ENCODE measurements around the gene ZP3. TPM values are rescaled to one million over a fixed set of nuclear protein-coding genes. Genes with fewer than 3 reads are reported as not detected.
"Not testable (repeated sequence)": the region's sequence is repeated elsewhere in the genome, so short reads cannot be mapped to it uniquely, and the experiment has no call there.

ZP3 gene
- total RNA-seq, 2 experiments from 2014 or later, result 6.7 to 9.3 TPM

DNA sequence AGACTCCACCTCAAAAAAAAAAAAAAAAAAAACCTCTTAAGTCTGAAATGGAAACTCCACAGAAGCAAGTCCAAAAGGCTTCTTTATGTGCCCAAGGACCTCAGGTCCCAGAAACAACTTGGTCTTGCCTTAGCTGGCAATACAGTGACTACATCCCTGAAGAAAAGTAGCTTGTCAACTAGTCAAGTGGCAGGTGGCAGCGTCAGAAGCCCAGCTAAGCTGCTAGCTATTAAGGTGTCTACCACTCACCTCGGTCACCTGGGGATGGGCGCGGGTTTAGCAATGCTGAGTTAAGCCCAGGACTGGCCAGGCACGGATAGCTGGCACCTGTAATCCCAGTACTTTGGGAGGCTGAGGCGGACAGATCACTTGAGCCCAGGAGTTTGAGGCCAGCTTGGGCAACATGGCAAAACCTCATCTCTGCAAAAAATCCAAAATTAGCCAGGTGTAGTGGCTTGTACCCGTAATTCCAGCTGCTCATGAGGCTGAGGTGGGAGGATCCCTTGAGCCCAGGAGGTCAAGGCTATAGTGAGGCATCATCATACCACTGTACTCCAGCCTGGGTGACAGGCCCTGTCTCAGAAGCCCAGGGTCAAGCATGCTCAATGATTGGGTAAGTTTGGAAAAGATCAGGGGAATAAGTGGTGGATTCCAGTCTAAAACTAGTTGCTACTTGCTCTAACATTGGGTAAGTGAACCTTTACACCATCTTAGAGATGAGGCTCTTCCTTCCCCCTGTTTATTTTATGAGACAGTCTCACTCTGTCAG is 14.6 kb downstream of the ZP3 start:
- H3K9me3 Mint-ChIP-seq; H3K4me1 Mint-ChIP-seq; DNase-seq; H3K36me3 Mint-ChIP-seq (ENCODE audit: low read depth); H3K4me3 Mint-ChIP-seq; H3K27me3 Mint-ChIP-seq; POLR2A ChIA-PET; H3K27ac Mint-ChIP-seq: not testable (repeated sequence)
- CTCF ChIA-PET, result interaction anchor here (0.6 kb wide), 1 partner anchor 574 kb away, joined by 3 read pairs; no protein-coding TSS in a partner anchor

DNA sequence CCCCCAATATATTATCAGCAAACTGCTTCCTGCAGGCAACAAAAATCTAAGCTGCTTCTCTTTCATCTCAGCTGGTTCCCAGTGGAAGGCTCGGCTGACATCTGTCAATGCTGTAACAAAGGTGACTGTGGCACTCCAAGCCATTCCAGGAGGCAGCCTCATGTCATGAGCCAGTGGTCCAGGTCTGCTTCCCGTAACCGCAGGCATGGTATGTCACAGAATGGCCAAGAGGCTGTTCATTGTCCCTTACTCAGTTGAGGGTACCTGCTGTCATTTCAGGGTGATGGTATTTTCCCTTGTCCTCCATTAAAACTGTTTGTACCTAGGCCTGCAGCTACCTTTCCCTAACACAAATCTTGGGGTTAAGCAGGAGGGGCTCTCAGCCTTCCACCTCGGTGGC is 15.7 kb downstream of the ZP3 start:
- H3K27ac Mint-ChIP-seq; H3K4me3 Mint-ChIP-seq; POLR2A ChIA-PET; CTCF ChIA-PET; H3K9me3 Mint-ChIP-seq; DNase-seq; H3K27me3 Mint-ChIP-seq; H3K36me3 Mint-ChIP-seq (ENCODE audit: low read depth): not testable (repeated sequence)
- peaks cover 12% of the 10 kb centered on the region for H3K4me1 Mint-ChIP-seq

DNA sequence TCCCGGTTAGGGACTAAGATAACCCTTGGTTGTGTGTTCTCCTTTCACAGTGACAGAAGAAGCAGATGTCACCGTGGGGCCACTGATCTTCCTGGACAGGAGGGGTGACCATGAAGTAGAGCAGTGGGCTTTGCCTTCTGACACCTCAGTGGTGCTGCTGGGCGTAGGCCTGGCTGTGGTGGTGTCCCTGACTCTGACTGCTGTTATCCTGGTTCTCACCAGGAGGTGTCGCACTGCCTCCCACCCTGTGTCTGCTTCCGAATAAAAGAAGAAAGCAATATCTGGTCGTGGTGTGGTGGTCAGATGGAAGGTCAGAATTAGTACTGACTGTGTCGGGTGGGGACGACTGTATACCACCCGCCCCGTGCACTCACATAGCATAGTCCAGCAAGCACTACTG is 17.0 kb downstream of the ZP3 start:
- H3K27ac Mint-ChIP-seq; POLR2A ChIA-PET; H3K9me3 Mint-ChIP-seq; H3K4me3 Mint-ChIP-seq; H3K36me3 Mint-ChIP-seq (ENCODE audit: low read depth); CTCF ChIA-PET; DNase-seq; H3K27me3 Mint-ChIP-seq: not testable (repeated sequence)
- peaks cover 14% of the 10 kb centered on the region for H3K4me1 Mint-ChIP-seq

DNA sequence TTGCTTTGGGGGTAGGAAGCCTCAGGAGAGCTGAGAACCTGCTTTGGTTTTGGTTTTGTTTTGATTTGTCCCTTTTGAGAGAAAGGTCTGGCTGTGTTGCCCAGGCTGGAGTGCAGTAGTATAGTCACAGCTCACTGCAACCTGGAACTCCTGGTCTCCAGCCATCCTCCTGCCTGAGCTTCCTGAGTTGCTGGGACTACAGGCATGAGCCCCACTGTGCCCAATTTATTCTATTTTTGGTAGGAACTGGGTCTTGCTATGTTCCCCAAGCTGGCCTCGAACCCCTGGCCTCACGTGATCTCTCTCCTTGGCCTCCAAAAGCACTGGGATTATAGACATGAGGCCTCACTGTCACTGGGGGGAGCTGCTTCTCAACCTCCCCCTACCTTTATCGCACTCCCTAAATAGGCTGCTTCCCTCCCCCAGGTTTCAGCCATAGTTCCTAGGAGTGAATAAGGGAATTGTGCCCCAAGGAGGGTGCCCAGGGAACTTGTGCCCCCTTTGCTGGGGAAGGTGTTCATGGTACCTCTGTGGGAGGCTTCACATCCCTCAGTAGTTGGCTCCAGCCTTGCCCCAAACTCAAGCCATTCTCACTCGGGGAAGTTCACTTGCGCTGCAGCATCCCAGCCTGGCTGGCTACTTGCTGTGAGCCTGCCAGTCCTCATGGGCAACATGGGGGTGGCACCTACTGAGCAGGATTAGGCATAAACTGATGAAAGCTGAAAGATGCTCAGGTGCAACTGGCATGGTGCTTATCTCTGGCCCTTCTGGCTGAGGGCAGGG is 18.1 kb downstream of the ZP3 start:
- POLR2A ChIA-PET; H3K9me3 Mint-ChIP-seq; CTCF ChIA-PET; H3K36me3 Mint-ChIP-seq (ENCODE audit: low read depth); DNase-seq; H3K4me3 Mint-ChIP-seq; H3K27me3 Mint-ChIP-seq; H3K27ac Mint-ChIP-seq: not testable (repeated sequence)
- peaks cover 14% of the 10 kb centered on the region for H3K4me1 Mint-ChIP-seq

DNA sequence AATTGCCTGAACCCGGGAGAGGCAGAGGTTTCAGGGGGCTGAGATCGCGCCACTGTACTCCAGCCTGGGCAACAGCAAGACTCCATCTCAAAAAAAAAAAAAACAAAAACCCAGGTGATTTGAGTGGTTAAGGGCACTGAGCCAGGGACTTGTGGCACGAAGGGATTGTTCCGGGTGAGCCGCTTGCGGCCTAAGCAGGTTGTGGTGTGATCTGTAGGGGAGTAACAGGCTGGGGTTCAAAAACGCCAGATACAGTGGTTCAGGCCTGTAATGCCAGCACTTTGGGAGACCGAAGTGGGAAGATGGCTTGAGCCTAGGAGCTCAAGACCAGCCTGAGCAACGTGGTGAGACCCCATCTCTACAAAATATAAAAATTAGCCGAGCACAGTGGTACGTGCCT is 19.1 kb downstream of the ZP3 start:
- H3K27ac Mint-ChIP-seq, result peak overlapping the region; percentile 70

DNA sequence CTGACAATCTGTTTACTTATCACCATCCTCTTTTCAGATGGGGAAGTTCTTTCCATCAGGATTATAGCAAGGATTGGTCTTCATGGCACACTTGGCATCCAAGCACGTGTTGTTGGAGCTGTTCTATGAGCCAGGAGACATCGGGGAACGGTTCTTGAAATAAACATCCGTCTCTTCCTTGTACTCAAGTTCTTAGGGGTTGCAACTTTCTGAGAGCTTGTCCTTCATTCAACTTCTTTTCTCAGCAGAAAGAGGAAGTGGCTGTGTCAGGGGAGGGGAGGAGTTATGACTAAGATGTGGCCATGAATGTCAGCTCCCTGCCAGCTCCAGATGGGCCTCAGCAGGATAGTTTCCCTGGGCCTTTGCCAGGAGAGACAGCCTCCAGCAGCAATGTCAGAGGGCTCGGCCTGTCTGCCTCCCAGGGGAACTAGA is 20.8 kb downstream of the ZP3 start:
- POLR2A ChIA-PET; H3K27me3 Mint-ChIP-seq; H3K4me3 Mint-ChIP-seq; H3K36me3 Mint-ChIP-seq (ENCODE audit: low read depth); H3K9me3 Mint-ChIP-seq; CTCF ChIA-PET: not testable (repeated sequence)
- DNase-seq, result peak; percentile 35
- Mint-ChIP-seq H3K27ac (peak overlapping the region; percentile 79), H3K4me1 (peaks cover 14% of the 10 kb centered on the region)

More for the DNA sequence above, 19.1 kb downstream of the ZP3 start:
- POLR2A ChIA-PET; H3K27me3 Mint-ChIP-seq; H3K36me3 Mint-ChIP-seq (ENCODE audit: low read depth); CTCF ChIA-PET; H3K9me3 Mint-ChIP-seq; DNase-seq; H3K4me3 Mint-ChIP-seq: not testable (repeated sequence)
- H3K4me1 Mint-ChIP-seq, result peaks cover 14% of the 10 kb centered on the region

DNA sequence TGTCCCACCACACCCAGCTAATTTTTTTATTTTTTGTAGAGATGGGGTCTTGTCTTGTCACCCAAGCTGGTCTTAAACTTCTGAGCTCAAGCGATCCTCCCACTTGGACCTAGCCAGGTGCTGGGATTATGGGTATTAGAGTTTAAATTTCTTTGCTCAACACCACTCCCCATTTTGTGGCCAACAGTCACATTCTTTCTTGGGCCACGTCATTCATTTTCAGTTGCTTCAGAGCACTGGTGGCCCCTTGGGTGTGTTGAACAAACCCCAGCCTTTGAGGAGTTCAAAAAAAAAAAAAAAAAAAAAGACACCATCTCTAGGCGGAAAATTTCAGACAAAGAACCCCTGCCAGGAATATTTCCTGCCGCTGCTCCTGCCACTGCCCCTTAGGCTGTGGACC is 32.3 kb downstream of the ZP3 start:
- H3K36me3 Mint-ChIP-seq (ENCODE audit: low read depth); H3K4me1 Mint-ChIP-seq; CTCF ChIA-PET; H3K9me3 Mint-ChIP-seq; H3K4me3 Mint-ChIP-seq; POLR2A ChIA-PET; DNase-seq; H3K27me3 Mint-ChIP-seq; H3K27ac Mint-ChIP-seq: not testable (repeated sequence)

DNA sequence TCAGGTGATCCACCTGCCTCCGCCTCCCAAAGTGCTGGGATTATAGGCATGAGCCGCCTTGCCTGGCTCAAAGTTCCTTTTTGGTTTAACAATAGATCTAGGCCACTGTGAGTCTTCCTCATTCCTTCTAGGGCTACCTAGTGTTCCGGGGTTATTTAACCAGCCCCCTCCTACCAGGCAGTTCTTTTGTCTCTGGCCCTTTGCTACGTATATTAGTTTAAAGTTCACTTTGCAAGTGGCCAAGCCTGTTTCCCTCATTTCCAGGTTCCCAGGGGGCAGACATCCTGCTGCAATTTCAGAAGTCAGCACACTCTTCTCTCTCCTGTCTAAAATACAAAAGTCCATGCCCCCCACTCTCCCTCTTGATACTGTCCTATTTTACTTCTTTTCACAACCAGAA is 33.8 kb downstream of the ZP3 start:
- H3K9me3 Mint-ChIP-seq; CTCF ChIA-PET; H3K27me3 Mint-ChIP-seq; DNase-seq; H3K4me3 Mint-ChIP-seq; H3K27ac Mint-ChIP-seq; H3K36me3 Mint-ChIP-seq (ENCODE audit: low read depth); POLR2A ChIA-PET; H3K4me1 Mint-ChIP-seq: not testable (repeated sequence)

DNA sequence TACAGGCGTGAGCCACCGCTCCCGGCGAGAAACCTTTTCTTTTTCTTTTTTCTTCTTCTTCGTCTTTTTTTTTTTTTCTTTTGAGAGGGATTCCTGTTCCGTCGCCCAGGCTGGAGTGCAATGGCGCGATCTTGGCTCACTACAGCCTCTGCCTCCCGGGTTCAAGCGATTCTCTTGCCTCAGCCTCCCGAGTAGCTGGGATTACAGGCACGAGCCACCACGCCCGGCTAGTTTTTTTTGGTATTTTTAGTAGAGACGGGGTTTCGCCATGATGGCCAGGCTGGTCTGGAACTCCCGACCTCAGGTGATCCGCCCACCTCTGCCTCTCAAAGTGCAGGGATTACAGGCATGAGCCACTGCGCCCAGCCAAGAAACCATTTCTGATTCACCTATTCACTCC is 36.0 kb downstream of the ZP3 start:
- POLR2A ChIA-PET; H3K9me3 Mint-ChIP-seq; CTCF ChIA-PET; H3K4me3 Mint-ChIP-seq; H3K27ac Mint-ChIP-seq; DNase-seq; H3K27me3 Mint-ChIP-seq; H3K36me3 Mint-ChIP-seq (ENCODE audit: low read depth); H3K4me1 Mint-ChIP-seq: not testable (repeated sequence)

DNA sequence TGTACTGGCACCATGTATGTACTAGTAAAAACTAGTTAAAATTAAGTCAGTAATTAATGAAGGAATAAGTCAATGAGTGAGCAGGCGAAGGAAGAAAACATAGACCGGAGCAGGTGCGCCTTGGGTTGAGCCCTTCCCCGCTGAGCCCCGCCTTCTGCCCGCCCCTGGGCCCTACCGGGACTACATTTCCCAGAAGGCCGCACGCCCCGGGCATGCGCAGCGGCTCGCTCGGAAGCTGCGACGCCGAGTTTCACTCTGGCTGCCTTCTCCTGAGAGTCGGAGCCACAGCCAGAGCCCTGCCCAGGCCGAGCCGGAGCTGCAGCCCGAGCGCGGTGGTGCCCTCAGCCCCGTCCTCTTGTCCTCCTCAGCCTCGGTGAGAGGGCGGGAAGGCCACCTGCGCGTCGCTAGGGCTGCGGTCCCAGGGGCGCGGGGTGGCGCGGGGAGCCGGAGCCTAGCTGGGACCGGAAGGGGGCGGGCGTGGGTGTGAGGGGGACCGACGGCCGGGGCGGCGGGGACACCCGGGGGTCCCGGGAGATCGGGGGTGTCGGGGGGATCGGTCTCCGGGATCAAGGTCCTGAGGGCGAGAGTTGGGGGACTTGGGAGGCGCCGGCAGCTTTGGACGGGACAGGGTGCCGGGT is 36.8 kb downstream of the ZP3 start, which contains the start of gene DTX2:
Gene DTX2 (plus strand): TSS at position 246 of the 638 bp plus-strand sequence. CDS start 18,801 bp downstream, outside the sequence.
- H3K4me3 Mint-ChIP-seq, result peak within 1 kb of the TSS; percentile 67
- H3K27ac Mint-ChIP-seq, result not testable (repeated sequence)

DNA sequence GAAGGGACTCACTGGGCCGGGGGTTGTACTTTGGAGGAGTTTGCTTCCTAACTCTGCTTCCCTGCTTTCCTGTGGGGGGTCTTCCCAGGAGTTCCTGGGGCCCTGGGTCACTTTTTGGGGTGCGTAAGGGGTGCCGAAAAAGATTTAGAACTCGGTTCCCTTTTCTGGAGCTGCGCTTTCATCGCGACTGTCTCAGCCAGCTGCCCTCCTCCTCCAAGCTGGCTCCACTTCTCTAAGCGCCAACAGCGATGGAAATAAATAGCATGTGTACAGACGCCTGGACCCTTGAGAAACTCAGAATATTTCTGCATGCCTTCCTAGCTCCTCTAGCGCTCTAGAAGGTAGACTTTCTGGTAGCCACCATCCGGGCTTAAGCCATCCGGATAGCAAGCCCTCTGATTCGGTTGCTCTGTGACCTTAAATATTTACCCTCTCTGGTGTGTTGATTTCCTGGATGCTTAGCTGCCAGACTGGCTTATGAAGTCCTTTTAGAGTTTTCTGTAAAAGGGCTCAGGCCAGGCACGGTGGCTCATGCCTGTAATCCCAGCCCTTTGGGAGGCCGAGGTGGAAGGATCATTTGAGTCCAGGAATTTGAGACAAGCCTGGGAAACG is 37.6 kb downstream of the ZP3 start:
- not testable (repeated sequence) for H3K36me3 Mint-ChIP-seq (ENCODE audit: low read depth)

More for the DNA sequence above, 36.8 kb downstream of the ZP3 start, which contains the start of gene DTX2:
- H3K4me1 Mint-ChIP-seq; H3K36me3 Mint-ChIP-seq (ENCODE audit: low read depth); H3K27me3 Mint-ChIP-seq; H3K9me3 Mint-ChIP-seq; POLR2A ChIA-PET; CTCF ChIA-PET: not testable (repeated sequence)
- DNase-seq, result peak; percentile 62

DNA sequence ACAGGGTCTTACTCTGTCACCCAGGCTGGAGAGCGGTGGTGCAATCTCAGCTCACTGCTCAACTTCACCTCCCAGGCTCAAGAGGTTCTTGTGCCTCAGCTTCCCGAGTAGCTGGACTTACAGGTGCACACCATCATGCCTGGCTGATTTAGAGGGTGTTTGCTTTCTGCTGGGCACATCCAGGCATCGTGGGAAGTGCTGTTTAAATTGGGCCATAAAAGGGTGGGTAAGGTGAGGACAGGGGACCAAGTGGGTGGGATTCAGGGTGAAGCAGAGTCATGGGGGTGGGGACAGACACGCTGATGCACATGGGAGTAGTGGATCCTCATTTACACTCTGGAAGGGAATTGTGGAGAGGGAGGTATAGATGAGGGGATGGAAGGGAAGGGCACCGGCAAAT is 40.2 kb downstream of the ZP3 start:
- H3K9me3 Mint-ChIP-seq; H3K27me3 Mint-ChIP-seq; CTCF ChIA-PET; DNase-seq; H3K4me1 Mint-ChIP-seq; H3K27ac Mint-ChIP-seq; POLR2A ChIA-PET; H3K36me3 Mint-ChIP-seq (ENCODE audit: low read depth); H3K4me3 Mint-ChIP-seq: not testable (repeated sequence)

More for the DNA sequence above, 37.6 kb downstream of the ZP3 start:
- DNase-seq, H3K4me3 Mint-ChIP-seq, POLR2A ChIA-PET, H3K27ac Mint-ChIP-seq, H3K4me1 Mint-ChIP-seq, H3K27me3 Mint-ChIP-seq, CTCF ChIA-PET, H3K9me3 Mint-ChIP-seq: not testable (repeated sequence)

DNA sequence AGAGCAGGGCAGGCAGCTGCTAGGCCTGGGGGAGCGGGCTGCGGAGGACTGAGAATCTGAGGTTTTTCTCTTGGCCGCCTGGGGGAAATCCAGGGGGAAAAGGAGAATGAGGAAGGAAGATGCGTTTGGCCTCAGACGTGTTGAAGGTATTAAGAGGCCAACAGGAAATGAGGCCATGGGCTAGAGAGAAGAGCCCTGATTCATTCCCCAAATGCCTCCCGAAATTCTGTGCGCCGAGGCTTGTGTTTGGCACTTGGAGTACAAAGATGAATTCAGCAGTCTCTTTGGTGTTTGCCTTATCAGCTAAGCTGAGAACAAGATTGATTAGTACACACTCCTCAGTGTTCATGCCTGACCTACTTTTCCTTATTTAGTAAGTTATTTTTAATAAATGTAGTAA is 41.2 kb downstream of the ZP3 start:
- CTCF ChIA-PET; H3K4me3 Mint-ChIP-seq; POLR2A ChIA-PET; H3K27ac Mint-ChIP-seq; H3K4me1 Mint-ChIP-seq; DNase-seq; H3K27me3 Mint-ChIP-seq; H3K9me3 Mint-ChIP-seq; H3K36me3 Mint-ChIP-seq (ENCODE audit: low read depth): not testable (repeated sequence)
